AG08396 (cell line): Measurements from ENCODE around the gene MIA3.
A peak's percentile ranks its signal among the peaks of the same experiment; 100 is the strongest.
"Not testable (repeated sequence)": the region's sequence is repeated elsewhere in the genome, so short reads cannot be mapped to it uniquely, and the experiment has no call there.

Experiments
- DNase-seq: peaks from one replicate; pipeline ENCODE4 v3.0.0; 2012; ENCODE audit warnings: low spot score, mixed read lengths

Gene MIA3

DNA sequence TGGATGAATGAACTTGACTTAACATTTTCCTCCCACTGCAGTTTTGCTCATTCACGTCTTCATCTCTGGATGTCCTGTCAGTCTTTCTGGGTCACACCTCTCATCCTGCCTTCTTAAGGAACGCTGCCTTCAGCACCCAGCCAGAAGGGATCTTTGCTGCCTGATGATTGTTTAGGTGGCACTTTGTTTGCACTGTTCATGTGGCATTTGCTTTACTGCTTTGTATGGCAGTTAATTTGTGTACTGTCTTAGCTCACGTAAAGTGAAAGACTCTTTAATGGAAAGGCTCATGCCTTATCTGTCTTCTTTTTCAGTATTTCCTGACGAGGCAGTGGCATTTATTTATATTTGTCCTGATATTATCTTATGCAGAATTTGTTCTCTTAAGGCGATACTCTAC is 4.9 kb downstream of the MIA3 start:
- no peak for DNase-seq

GRCh38 chr1:222623458-222623857 is 5.6 kb downstream of the MIA3 start:
- no peak for DNase-seq

GRCh38 chr1:222624214-222624613 is 6.3 kb downstream of the MIA3 start:
- DNase-seq, result no peak

DNA sequence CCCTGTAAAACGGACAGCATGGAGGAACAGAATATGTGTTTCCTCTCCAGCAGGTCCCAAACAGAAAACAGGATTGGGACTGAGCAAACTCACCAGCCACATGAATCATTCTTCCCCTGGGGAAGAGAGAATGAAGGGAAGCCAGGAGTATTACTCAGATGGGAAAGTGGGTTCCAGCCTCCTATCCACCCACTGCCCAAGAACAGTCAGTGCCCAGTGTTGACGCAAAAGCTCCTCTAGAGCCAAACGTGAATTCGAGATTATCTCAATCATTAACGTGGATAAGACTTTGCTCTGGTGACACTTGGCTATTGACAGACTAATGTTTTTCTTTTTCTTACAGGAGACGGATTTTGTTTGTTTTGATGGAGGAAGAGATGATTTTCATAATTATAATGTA is 9.3 kb downstream of the MIA3 start:
- peak; percentile 24 for DNase-seq

DNA sequence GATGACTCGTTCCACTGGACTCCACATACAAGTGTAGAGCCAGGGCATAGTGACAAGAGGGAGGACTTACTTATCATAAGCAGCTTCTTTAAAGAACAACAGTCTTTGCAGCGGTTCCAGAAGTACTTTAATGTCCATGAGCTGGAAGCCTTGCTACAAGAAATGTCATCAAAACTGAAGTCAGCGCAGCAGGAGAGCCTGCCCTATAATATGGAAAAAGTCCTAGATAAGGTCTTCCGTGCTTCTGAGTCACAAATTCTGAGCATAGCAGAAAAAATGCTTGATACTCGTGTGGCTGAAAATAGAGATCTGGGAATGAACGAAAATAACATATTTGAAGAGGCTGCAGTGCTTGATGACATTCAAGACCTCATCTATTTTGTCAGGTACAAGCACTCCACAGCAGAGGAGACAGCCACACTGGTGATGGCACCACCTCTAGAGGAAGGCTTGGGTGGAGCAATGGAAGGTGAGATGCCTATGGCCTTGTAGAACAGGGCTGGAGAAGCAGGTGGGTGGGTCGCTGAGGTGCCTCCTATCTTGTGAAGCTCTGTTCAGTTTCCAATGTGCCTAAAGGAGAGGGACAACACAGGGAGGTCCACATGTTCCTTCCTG is 12.1 kb downstream of the MIA3 start:
- DNase-seq, result no peak

DNA sequence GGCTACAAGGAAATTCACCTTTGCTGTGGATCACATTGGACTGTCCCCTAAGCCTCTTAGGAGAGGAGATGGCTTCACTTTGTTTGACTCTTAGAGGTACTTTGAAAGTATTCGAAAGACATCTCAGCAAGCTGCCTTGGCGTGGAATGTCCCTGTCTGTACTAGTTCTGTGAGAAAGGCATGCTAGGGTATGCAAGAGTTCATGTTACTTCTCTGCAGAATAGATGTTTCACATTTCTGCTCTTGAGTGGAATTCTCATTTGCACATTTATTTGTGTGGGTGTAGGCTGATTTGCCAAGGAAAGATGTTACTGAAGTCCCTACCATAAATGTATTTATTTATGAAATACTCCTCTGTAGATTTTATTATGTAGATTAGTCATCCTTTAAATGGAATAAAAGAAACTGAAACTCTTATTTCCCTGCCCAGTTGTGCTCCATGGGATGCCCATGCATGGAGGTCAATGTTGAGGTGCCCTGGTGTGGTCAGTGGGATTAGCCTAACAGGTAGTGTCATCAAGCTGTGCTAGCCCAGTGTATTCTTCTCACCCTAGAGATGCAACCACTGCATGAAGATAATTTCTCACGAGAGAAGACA is 13.8 kb downstream of the MIA3 start:
- DNase-seq, result no peak

DNA sequence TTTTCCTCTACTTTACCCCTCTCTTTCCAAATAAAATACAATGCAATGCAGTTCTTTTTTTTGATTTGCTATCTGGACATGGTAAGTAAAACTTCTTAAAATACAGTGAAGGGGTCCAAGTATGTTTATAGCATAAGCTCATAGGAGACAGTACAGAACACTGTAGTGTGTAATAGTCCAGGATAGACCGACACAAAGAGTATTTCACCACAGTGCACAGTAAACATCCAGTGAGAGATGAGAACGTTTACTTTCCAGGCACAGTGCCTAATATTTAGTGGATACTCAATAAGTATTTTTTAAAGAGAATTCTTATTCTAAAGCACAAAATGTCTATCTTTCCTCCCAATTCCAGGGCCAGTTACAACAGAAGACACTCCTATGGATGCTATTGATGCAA is 14.9 kb downstream of the MIA3 start:
- DNase-seq, result no peak

DNA sequence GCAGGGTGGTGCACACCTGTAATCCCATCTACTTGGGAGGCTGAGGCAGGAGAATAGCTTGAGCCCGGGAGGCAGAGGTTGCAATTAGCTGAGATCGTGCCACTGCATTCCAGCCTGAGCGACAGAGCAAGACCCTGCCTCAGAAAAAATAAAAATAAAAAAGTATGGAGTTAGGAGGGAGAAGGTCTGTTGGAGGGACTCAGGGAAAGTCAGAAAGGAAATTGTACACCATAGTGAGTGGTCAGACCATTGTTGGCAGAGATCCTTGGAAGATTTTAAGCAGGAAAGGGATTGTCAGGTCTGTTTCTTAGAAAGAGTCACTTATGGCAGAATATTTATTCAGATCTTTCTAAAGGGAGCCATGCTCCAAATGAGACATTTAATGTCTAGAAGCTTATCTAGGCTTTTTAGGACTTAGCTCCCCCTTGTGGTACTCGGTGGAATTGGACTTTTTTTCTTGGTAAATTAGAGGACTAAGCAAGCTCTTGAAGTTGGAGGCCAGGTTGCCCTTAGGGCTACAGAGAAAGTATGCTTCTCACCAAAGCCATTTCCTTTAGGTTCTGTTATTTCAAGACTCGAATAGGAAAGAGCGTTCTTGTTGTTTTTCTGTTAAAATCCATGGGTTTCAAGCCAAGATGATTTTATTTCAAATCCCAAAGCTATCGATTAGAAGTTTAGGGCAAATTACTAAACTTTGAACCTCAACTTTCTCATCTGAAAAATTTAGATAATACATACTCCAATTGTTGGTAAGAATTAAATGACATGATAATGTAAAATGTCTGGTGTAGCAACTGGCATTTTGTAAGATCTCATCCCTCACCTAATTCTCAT is 16.5 kb downstream of the MIA3 start:
- peak; percentile 61 for DNase-seq

GRCh38 chr1:222641269-222641948 is 23.5 kb downstream of the MIA3 start:
- no peak for DNase-seq

DNA sequence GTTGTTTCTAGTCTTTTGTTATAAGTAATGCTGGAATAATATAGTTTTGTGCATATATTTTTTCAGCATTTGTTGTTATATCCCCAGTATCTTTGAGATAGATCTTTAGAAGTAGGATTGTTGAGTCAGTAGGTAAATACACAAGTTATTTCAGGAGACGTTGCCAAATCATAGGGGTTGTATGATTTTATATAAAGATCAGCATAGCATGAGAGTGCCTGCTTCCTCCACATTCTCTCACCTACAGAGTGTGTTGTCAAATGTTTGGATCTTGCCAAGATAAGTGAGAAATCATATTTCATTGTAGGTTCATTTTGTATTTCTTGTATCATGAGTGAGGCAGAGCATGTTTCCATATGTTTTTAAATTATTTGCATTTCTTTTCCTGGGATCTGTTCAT is 24.6 kb downstream of the MIA3 start:
- no peak for DNase-seq

- DNase-seq, result no peak
These were observed 25.7 kb downstream of the MIA3 start for GRCh38 chr1:222643606-222643937.

- DNase-seq, result peak; percentile 92
These were observed 26.2 kb downstream of the MIA3 start for GRCh38 chr1:222643938-222644635.

- no peak for DNase-seq
These were observed 26.7 kb downstream of the MIA3 start for GRCh38 chr1:222644636-222644980.

- DNase-seq, result no peak
These were observed 34.8 kb downstream of the MIA3 start for GRCh38 chr1:222652676-222653075.

DNA sequence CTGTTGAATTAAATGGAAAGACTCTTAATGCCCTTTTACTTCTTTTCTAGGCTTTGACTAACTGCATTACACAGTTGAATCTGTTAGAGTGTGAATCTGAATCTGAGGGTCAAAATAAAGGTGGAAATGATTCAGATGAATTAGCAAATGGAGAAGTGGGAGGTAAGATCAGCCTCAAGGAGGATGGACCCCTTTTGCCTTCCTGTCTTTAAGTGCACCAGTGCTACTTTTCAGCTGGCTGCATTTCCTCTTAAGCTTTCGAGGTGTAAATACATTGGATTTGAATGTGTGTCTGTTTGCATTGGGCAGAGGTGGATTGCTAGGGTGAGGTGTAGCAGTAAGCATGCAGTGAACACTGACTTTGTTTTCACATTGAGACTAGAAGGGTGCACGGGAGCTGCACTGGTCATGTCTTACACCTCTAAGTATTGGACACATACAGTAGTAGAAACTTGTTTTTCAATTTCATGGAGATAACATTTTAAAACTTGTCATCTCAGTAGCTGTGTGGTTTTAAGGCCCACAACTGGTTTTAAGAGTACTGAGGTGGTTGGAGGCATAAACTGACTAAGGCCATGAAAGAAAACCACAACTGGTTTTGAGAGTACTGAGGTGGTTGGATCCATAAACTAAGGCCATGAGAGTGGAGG is 35.4 kb downstream of the MIA3 start:
- no peak for DNase-seq

- DNase-seq, result peak; percentile 35
These were observed 37.0 kb downstream of the MIA3 start for GRCh38 chr1:222654849-222655248.

GRCh38 chr1:222656391-222657155 is 38.7 kb downstream of the MIA3 start:
- DNase-seq, result no peak

DNA sequence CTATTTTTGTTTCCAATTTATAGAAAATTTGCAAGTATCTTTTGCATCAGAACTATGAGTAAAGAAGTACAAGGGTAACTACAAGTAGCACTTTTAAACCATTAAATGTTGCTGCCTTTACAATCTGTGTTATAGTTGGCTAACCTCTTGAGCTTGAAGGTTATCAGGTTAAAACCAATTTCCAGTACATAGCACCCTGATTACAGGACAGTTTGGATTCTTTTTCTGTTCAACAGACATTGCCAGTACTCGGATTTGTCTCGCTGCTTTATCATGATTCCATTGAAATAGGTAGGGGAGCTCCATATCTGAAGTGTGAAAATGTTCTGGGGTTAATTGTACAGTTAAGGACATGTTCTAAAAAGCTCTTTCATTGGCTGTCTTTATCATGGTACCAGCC is 40.0 kb downstream of the MIA3 start:
- DNase-seq, result no peak

- no peak for DNase-seq
These were observed 45.6 kb downstream of the MIA3 start for GRCh38 chr1:222663431-222663934.

- DNase-seq, result peak; percentile 14
These were observed 48.1 kb downstream of the MIA3 start for GRCh38 chr1:222665964-222666363.

GRCh38 chr1:222668184-222668583 is 50.3 kb downstream of the MIA3 start:
- DNase-seq, result not testable (repeated sequence)
